Adrenal gland (tissue), 12 donors: Measurements from ENCODE around the gene TIMP3. TPM values are rescaled to one million over a fixed set of nuclear protein-coding genes. Genes with fewer than 3 reads are reported as not detected.

Source experiments
- DNase-seq, 7 donors: peaks; one replicate each; pipeline ENCODE4 v3.0.0-alpha.2; 2019 to 2020
- H3K27ac ChIP-seq, 5 donors: fragments of 200-600 bp; sonication (generic) in 4 of 5; 1 replicate in 3 of 5; 2 replicates in 2 of 5; pipeline versions ENCODE4 v1.5.1 to v1.8.0; 2016 to 2020; ENCODE audit warnings: mild to moderate bottlenecking in 1 of 5
- H3K27me3 ChIP-seq: fragments of 200-600 bp; 2 replicates; pipeline ENCODE4 v1.8.0; 2021
- H3K36me3 ChIP-seq, 2 donors: fragments of 200-600 bp; replicated peaks in 1 of 2; 1 replicate in 1 of 2; 2 replicates in 1 of 2; pipeline versions ENCODE4 v1.5.1 to v1.8.0; 2018 to 2022
- H3K4me1 ChIP-seq, 2 donors: fragments of 200-600 bp; replicated peaks in 1 of 2; 1 replicate in 1 of 2; 2 replicates in 1 of 2; pipeline versions ENCODE4 v1.5.1 to v1.8.0; 2018 to 2021
- H3K4me3 ChIP-seq, 4 donors: fragments of 200-600 bp; sonication (generic) in 3 of 4; one replicate each; pipeline ENCODE4 v1.5.1; 2016 to 2018
- H3K9me3 ChIP-seq, 3 donors: fragments of 200-600 bp; sonication (generic) in 1 of 3; replicated peaks in 1 of 3; 1 replicate in 2 of 3; 2 replicates in 1 of 3; pipeline versions ENCODE4 v1.5.1 to v1.8.0; 2016 to 2021
- POLR2A ChIP-seq, 2 donors: fragments of 450-650 bp; IDR thresholded peaks; one replicate each; pipeline ENCODE4 v1.6.1; 2017; ENCODE audit warnings: antibody characterized with exemption in 2 of 2, mild to moderate bottlenecking in 2 of 2, moderate library complexity in 1 of 2
- WGBS, 4 donors: extraction: QIAGEN DNeasy Blood & Tissue Kit in 2 of 4; methylation state at CpG; one replicate each; pipeline versions ENCODE4 v1.1.5 to v1.1.7; 2013 to 2017; 5-methylcytosine and 5-hydroxymethylcytosine counted together
- intact Hi-C, 2 donors: fragments of 100-400 bp; cut with DNase I; formaldehyde crosslinking; loops; one replicate each; pipeline versions ENCODE4 v1.14.1 to v1.15.0; 2022 to 2023
- polyA plus RNA-seq, 3 donors: library from polyadenylated mRNA; stranded (reverse); fragments of 200-250 nt in 2 of 3; fragments of 350-450 nt in 1 of 3; fragmentation: Illumina TruSeq in 1 of 3; extraction: RNeasy Lipid Tissue Mini Kit (QIAGEN cat#74804) in 1 of 3; gene quantifications; one replicate each; pipeline ENCODE4 v1.2.3, GENCODE V29; 2013 to 2014
- total RNA-seq, 9 donors: library from RNA; depleted of rRNA in 4 of 9; stranded (reverse); fragments of >200 nt in 4 of 9; fragments of 120-200 nt in 1 of 9; fragmentation: NEBNext Ultra II Directional in 1 of 9; extraction: Animal tissue kit (Norgen Biotek cat#: 25700) in 1 of 9; gene quantifications; one replicate each; pipeline versions ENCODE4 v1.1.0 to v1.2.4, GENCODE V29; 2013 to 2023
- TF ChIP-seq, protein P1 (sequence below), 6 experiments: fragments of 450-650 bp in 4 of 6; fragments of 200-600 bp in 2 of 6; sonication (generic) in 1 of 6; IDR thresholded peaks; 1 replicate in 5 of 6; 2 replicates in 1 of 6; pipeline versions ENCODE4 v1.5.1 to v1.8.0; 2016 to 2021; ENCODE audit warnings: antibody characterized with exemption in 6 of 6, mild to moderate bottlenecking in 2 of 6, moderate library complexity in 1 of 6
- donor health status: healthy with polysubstance abuse.
- donor health status: Bipolar disorder and iron deficiency.
- donor health status: DM: yes; HTN: yes; CAD: no.
- donor health status: DM: no; HTN: no; CAD: no.
- donor health status: DM: no; HTN: no; CAD: no.
- donor health status: DM: yes; HTN: yes; CAD: no.

TIMP3 gene
- total and polyA plus RNA-seq, 12 donors, result 78.0 to 677 (median 334) TPM

DNA sequence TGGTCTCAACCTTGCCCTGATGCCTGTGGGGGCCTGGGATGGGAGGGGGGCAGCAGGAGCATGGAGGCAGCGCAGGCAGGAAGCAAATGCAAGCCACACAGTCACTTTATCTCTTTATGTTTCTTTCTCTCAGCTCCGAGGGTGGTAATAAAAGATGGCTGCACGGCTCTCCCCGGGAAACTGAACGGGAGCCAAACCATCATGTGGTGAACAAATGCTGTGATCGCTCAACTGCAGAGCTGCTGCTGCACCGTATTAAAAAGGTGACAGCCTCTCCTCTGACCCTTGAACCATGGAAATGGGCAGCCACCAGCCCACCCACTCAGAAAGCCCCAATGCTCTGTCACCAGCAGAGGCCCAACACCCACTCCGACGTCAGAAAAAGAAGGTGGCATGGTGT, 110.0 kb downstream of the TIMP3 start:
- intact Hi-C loops, result no loop called here
- no peak for DNase-seq
- no peak overlapping the region for H3K4me3 ChIP-seq
- H3K36me3 ChIP-seq, result no peaks in the 10 kb centered on the region
- no peak overlapping the region for H3K27ac ChIP-seq
- TF ChIP-seq, protein P1, sequence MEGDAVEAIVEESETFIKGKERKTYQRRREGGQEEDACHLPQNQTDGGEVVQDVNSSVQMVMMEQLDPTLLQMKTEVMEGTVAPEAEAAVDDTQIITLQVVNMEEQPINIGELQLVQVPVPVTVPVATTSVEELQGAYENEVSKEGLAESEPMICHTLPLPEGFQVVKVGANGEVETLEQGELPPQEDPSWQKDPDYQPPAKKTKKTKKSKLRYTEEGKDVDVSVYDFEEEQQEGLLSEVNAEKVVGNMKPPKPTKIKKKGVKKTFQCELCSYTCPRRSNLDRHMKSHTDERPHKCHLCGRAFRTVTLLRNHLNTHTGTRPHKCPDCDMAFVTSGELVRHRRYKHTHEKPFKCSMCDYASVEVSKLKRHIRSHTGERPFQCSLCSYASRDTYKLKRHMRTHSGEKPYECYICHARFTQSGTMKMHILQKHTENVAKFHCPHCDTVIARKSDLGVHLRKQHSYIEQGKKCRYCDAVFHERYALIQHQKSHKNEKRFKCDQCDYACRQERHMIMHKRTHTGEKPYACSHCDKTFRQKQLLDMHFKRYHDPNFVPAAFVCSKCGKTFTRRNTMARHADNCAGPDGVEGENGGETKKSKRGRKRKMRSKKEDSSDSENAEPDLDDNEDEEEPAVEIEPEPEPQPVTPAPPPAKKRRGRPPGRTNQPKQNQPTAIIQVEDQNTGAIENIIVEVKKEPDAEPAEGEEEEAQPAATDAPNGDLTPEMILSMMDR (IDR thresholded peaks at IDR 0.05), result no peak
- no peak for TF ChIP-seq POLR2A (IDR thresholded peaks at IDR 0.05)
- 62 to 88% (median 67%) methylated on average over 8 to 9 of the region's 9 CpGs for WGBS, 4 donors
- H3K9me3 ChIP-seq, result no peaks in the 10 kb centered on the region
- H3K4me1 ChIP-seq, result peaks cover 15% of the 10 kb centered on the region in 2 donors
- H3K27me3 ChIP-seq, result no peaks in the 10 kb centered on the region
